Gastrocnemius medialis (tissue), 4 donors: ENCODE data around the gene APC2. TPM values are rescaled to one million over a fixed set of nuclear protein-coding genes. Genes with fewer than 3 reads are reported as not detected.
A peak's percentile ranks its signal among the peaks of the same experiment; 100 is the strongest.

Experiments used
- ATAC-seq, 2 donors: fragments of 150-250 bp; one replicate each; pipeline ENCODE4 v1.9.1; 2016
- DNase-seq, 2 donors: peaks; one replicate each; pipeline ENCODE4 v3.0.0-alpha.2; 2019
- H3K27ac ChIP-seq, 4 donors: fragments of 200-600 bp; sonication (generic); 1 replicate in 1 of 4; 2 replicates in 3 of 4; pipeline ENCODE4 v1.5.1; 2016 to 2018; ENCODE audit warnings: mild to moderate bottlenecking in 2 of 4, moderate library complexity in 1 of 4
- H3K27me3 ChIP-seq, 3 donors: fragments of 200-600 bp; sonication (generic) in 2 of 3; 1 replicate in 1 of 3; 2 replicates in 2 of 3; pipeline versions ENCODE4 v1.5.1 to v1.6.0; 2016 to 2019; ENCODE audit warnings: mild to moderate bottlenecking in 1 of 3, moderate library complexity in 1 of 3
- H3K36me3 ChIP-seq, 2 donors: fragments of 200-600 bp; sonication (generic) in 1 of 2; one replicate each; pipeline ENCODE4 v1.5.1; 2017 to 2018
- H3K4me1 ChIP-seq, 2 donors: fragments of 200-600 bp; sonication (generic) in 1 of 2; one replicate each; pipeline ENCODE4 v1.5.1; 2016 to 2017; ENCODE audit warnings: mild to moderate bottlenecking in 2 of 2
- H3K4me3 ChIP-seq, 4 donors: fragments of 200-600 bp; sonication (generic) in 3 of 4; 1 replicate in 1 of 4; 2 replicates in 3 of 4; pipeline ENCODE4 v1.5.1; 2016 to 2019; ENCODE audit warnings: mild to moderate bottlenecking in 2 of 4
- H3K9me3 ChIP-seq, 3 donors: fragments of 200-600 bp; sonication (generic) in 2 of 3; 1 replicate in 1 of 3; 2 replicates in 2 of 3; pipeline ENCODE4 v1.5.1; 2016 to 2019
- POLR2A ChIP-seq, 2 donors: fragments of 450-650 bp; IDR thresholded peaks; one replicate each; pipeline ENCODE4 v1.6.1; 2017; ENCODE audit warnings: antibody characterized with exemption in 2 of 2, mild to moderate bottlenecking in 2 of 2, moderate library complexity in 2 of 2
- in situ Hi-C, 4 donors: fragments of 200-750 bp; cut with MboI; loops; one replicate each; pipeline versions ENCODE4 v1.15.0 to v1.8.0; 2017; ENCODE audit warnings: low sequenced_read_pairs in 4 of 4
- intact Hi-C: fragments of 100-400 bp; cut with DNase I; formaldehyde crosslinking; loops from one replicate; pipeline ENCODE4 v1.15.1; 2023; ENCODE audit warnings: low total_unique reads
- total RNA-seq, 4 donors: library from RNA; depleted of rRNA; stranded (reverse); fragments of >200 nt; gene quantifications; one replicate each; pipeline versions ENCODE4 v1.1.0 to v1.2.3, GENCODE V29; 2016
- TF ChIP-seq, protein P1 (sequence below), 5 experiments: fragments of 450-650 bp in 3 of 5; fragments of 200-600 bp in 2 of 5; sonication (generic) in 2 of 5; IDR thresholded peaks in 4 of 5; conservative IDR thresholded peaks in 1 of 5; 1 replicate in 4 of 5; 2 replicates in 1 of 5; pipeline ENCODE4 v1.5.1; 2016 to 2019; ENCODE audit warnings: antibody characterized with exemption in 5 of 5, mild to moderate bottlenecking in 3 of 5, moderate library complexity in 3 of 5

The APC2 gene
- total RNA-seq, 4 donors from 2014 or later: 0.04 TPM; not detected in 3

- Histone ChIP-seq H3K27ac (no peak overlapping the region), H3K27me3 (peaks cover 58 to 66% (median 58%) of the 10 kb centered on the region in 3 donors)
Measured at GRCh38 chr19:1466461-1467214, 16.7 kb downstream of the APC2 start.

DNA sequence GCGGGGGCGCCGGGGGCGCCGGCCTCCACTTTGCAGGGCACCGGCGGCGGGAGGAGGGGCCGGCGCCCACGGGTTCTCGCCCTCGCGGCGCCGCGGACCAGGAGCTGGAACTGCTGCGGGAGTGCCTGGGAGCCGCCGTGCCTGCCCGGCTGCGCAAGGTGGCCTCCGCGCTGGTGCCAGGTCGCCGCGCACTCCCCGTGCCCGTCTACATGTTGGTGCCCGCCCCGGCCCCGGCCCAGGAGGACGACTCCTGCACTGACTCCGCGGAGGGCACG, 17.2 kb downstream of the APC2 start:
- TF ChIP-seq, protein P1, sequence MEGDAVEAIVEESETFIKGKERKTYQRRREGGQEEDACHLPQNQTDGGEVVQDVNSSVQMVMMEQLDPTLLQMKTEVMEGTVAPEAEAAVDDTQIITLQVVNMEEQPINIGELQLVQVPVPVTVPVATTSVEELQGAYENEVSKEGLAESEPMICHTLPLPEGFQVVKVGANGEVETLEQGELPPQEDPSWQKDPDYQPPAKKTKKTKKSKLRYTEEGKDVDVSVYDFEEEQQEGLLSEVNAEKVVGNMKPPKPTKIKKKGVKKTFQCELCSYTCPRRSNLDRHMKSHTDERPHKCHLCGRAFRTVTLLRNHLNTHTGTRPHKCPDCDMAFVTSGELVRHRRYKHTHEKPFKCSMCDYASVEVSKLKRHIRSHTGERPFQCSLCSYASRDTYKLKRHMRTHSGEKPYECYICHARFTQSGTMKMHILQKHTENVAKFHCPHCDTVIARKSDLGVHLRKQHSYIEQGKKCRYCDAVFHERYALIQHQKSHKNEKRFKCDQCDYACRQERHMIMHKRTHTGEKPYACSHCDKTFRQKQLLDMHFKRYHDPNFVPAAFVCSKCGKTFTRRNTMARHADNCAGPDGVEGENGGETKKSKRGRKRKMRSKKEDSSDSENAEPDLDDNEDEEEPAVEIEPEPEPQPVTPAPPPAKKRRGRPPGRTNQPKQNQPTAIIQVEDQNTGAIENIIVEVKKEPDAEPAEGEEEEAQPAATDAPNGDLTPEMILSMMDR (IDR thresholded peaks at IDR 0.05 in 4 of 5, conservative IDR thresholded peaks at IDR 0.05 in 1 of 5): no peak
- no peak for TF ChIP-seq POLR2A (IDR thresholded peaks at IDR 0.05)
- Histone ChIP-seq H3K4me3 (no peak overlapping the region), H3K9me3 (no peaks in the 10 kb centered on the region), H3K36me3 (no peaks in the 10 kb centered on the region), H3K27ac (no peak overlapping the region), H3K4me1 (peaks cover 11 to 38% of the 10 kb centered on the region in 2 donors), H3K27me3 (peaks cover 63 to 71% (median 63%) of the 10 kb centered on the region in 3 donors)
- ATAC-seq (no peak), DNase-seq (no peak)
- intact Hi-C loops: no loop called here
- in situ Hi-C loops: no loop called here

More at GRCh38 chr19:1466461-1467214, 16.7 kb downstream of the APC2 start:
- H3K36me3 ChIP-seq: no peaks in the 10 kb centered on the region
- in situ Hi-C loops (no loop called here), intact Hi-C loops (no loop called here)
- ATAC-seq (no peak), DNase-seq (no peak)
- H3K4me1 ChIP-seq: peaks cover 11 to 33% of the 10 kb centered on the region in 2 donors
- TF ChIP-seq, protein P1 (IDR thresholded peaks at IDR 0.05 in 4 of 5, conservative IDR thresholded peaks at IDR 0.05 in 1 of 5): no peak
- no peak for TF ChIP-seq POLR2A (IDR thresholded peaks at IDR 0.05)
- H3K4me3 ChIP-seq: no peak overlapping the region
- H3K9me3 ChIP-seq: no peaks in the 10 kb centered on the region

- Histone ChIP-seq H3K27me3 (peaks cover 69 to 76% (median 69%) of the 10 kb centered on the region in 3 donors), H3K27ac (no peak overlapping the region), H3K4me1 (peaks cover 11 to 41% of the 10 kb centered on the region in 2 donors), H3K36me3 (no peaks in the 10 kb centered on the region), H3K9me3 (no peaks in the 10 kb centered on the region), H3K4me3 (peak overlapping the region in 1 of 4 donors; percentile 28)
- ATAC-seq (no peak), DNase-seq (no peak)
- TF ChIP-seq, protein P1 (IDR thresholded peaks at IDR 0.05 in 4 of 5, conservative IDR thresholded peaks at IDR 0.05 in 1 of 5): no peak
- TF ChIP-seq POLR2A (IDR thresholded peaks at IDR 0.05): no peak
- intact Hi-C loops: no loop called here
- in situ Hi-C loops: no loop called here
Measured at GRCh38 chr19:1467490-1468273, 17.8 kb downstream of the APC2 start.

DNA sequence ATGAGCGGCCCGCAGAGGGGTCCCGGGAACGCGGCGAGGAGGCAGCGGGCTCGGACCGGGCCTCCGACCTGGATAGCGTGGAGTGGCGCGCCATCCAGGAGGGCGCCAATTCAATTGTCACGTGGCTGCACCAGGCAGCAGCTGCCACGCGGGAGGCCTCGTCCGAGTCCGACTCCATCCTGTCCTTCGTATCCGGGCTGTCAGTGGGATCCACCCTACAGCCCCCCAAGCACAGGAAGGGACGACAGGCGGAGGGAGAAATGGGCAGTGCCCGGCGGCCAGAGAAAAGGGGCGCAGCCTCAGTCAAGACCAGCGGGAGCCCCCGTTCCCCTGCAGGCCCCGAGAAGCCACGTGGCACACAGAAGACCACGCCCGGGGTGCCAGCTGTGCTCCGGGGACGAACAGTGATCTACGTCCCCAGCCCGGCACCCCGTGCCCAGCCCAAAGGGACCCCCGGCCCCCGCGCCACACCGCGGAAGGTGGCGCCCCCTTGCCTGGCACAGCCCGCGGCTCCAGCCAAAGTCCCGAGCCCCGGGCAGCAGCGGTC, 18.4 kb downstream of the APC2 start:
- intact Hi-C loops: no loop called here
- no peak for DNase-seq

More for the DNA sequence above, 18.4 kb downstream of the APC2 start:
- H3K27ac ChIP-seq: no peak overlapping the region
- no peak for TF ChIP-seq POLR2A (IDR thresholded peaks at IDR 0.05)
- TF ChIP-seq, protein P1 (IDR thresholded peaks at IDR 0.05 in 4 of 5, conservative IDR thresholded peaks at IDR 0.05 in 1 of 5): no peak
- peak overlapping the region in 3 of 4 donors; percentile 5 to 28 (median 24) for H3K4me3 ChIP-seq
- peaks cover 75 to 76% (median 75%) of the 10 kb centered on the region in 3 donors for H3K27me3 ChIP-seq
- H3K9me3 ChIP-seq: no peaks in the 10 kb centered on the region
- in situ Hi-C loops: no loop called here
- H3K36me3 ChIP-seq: no peaks in the 10 kb centered on the region
- no peak for ATAC-seq
- H3K4me1 ChIP-seq: peaks cover 11 to 44% of the 10 kb centered on the region in 2 donors
